T-cell (primary cell): ENCODE results near the gene TMSB4X. TPM values are rescaled to one million over a fixed set of nuclear protein-coding genes. Genes with fewer than 3 reads are reported as not detected.
A peak's percentile ranks its signal among the peaks of the same experiment; 100 is the strongest.

Experiments
- ATAC-seq, 4 experiments: fragments of 200-7000 bp in 3 of 4; fragments of 150-1000 bp in 1 of 4; cut with Tn5 transposase; replicated peaks in 1 of 4; 1 replicate in 3 of 4; 2 replicates in 1 of 4; pipeline ENCODE4 v1.10.0; 2021; ENCODE audit warnings: moderate library complexity in 3 of 4, mild to moderate bottlenecking in 2 of 4, moderate number of reproducible peaks in 1 of 4
- CTCF ChIA-PET, 2 donors: fragments of 300-600 bp; sonication (Branson Sonifier 250); formaldehyde crosslinking; loops; one replicate each; lab custom pipeline; 2022; ENCODE audit warnings: antibody characterized with exemption in 2 of 2; lab: Charles Lee
- POLR2A ChIA-PET, 2 donors: fragments of 300-600 bp; sonication (Branson Sonifier 250); formaldehyde crosslinking; loops; one replicate each; lab custom pipeline; 2022; ENCODE audit warnings: antibody characterized with exemption in 2 of 2; lab: Charles Lee
- DNase-seq, 35 experiments: peaks; one replicate each; pipeline versions ENCODE4 v3.0.0 to v3.0.0-alpha.2; 2013 to 2023
- H3K27ac ChIP-seq: one replicate; pipeline ENCODE4 v1.5.1; 2013; ENCODE audit warnings: low read length
- H3K27me3 ChIP-seq, 2 experiments: replicated peaks in 1 of 2; 1 replicate in 1 of 2; 2 replicates in 1 of 2; pipeline versions ENCODE4 v1.6.1 to v1.7.0; 2013; ENCODE audit warnings: low read length in 1 of 2, mixed read lengths in 1 of 2; ENCODE audit not compliant: control insufficient read depth in 2 of 2, insufficient read depth in 2 of 2; ENCODE audit errors: extremely low read depth in 1 of 2
- H3K36me3 ChIP-seq, 2 donors: 1 replicate in 1 of 2; 2 replicates in 1 of 2; pipeline versions ENCODE4 v1.6.1 to v1.7.0; 2013; ENCODE audit warnings: low read length in 1 of 2; ENCODE audit not compliant: control insufficient read depth in 2 of 2, insufficient read depth in 1 of 2; ENCODE audit errors: extremely low read depth in 1 of 2
- H3K4me1 ChIP-seq, 2 experiments: 1 replicate in 1 of 2; 2 replicates in 1 of 2; pipeline versions ENCODE4 v1.6.1 to v1.7.0; 2013; ENCODE audit warnings: low read length in 2 of 2, mixed read lengths in 1 of 2; ENCODE audit not compliant: insufficient read depth in 2 of 2, control insufficient read depth in 1 of 2; ENCODE audit errors: extremely low read depth in 1 of 2
- H3K4me3 ChIP-seq, 2 donors: 1 replicate in 1 of 2; 2 replicates in 1 of 2; pipeline versions ENCODE4 v1.5.1 to v1.7.0; 2013; ENCODE audit warnings: mild to moderate bottlenecking in 2 of 2, low read length in 1 of 2, moderate library complexity in 1 of 2; ENCODE audit not compliant: control insufficient read depth in 1 of 2; ENCODE audit errors: extremely low read depth in 1 of 2
- H3K9me3 ChIP-seq: 2 replicates; pipeline ENCODE4 v1.7.0; 2013
- H3K27ac Mint-ChIP-seq, 2 donors: one replicate each; pipeline ENCODE4 v1.8.0; 2020 to 2021; ENCODE audit warnings: mild to moderate bottlenecking in 2 of 2, mixed read lengths in 2 of 2
- H3K27me3 Mint-ChIP-seq, 2 donors: one replicate each; pipeline ENCODE4 v1.8.0; 2021 to 2022; ENCODE audit warnings: mixed read lengths in 2 of 2
- H3K36me3 Mint-ChIP-seq: one replicate; pipeline ENCODE4 v1.8.0; 2021; ENCODE audit warnings: mixed read lengths
- H3K4me1 Mint-ChIP-seq, 3 donors: one replicate each; pipeline ENCODE4 v1.8.0; 2020 to 2022; ENCODE audit warnings: mixed read lengths in 3 of 3, mild to moderate bottlenecking in 1 of 3
- H3K4me3 Mint-ChIP-seq, 3 donors: one replicate each; pipeline ENCODE4 v1.8.0; 2020 to 2022; ENCODE audit warnings: mild to moderate bottlenecking in 3 of 3, mixed read lengths in 3 of 3, moderate library complexity in 3 of 3
- H3K9me3 Mint-ChIP-seq, 3 donors: one replicate each; pipeline ENCODE4 v1.8.0; 2020 to 2022; ENCODE audit warnings: mixed read lengths in 3 of 3
- WGBS: methylation state at CpG from one replicate; pipeline ENCODE4 v1.1.5; 2013; ENCODE audit warnings: missing lambda C conversion rate; ENCODE audit not compliant: insufficient coverage; 5-methylcytosine and 5-hydroxymethylcytosine counted together
- total RNA-seq, 35 experiments: library from RNA in 6 of 35; stranded (reverse) in 6 of 35; fragments of 120-200 nt in 1 of 35; gene quantifications; one replicate each; pipeline versions ENCODE4 v1.2.1 to v1.2.4 and lab custom pipeline; 2013 to 2026

TMSB4X gene
- total RNA-seq, result 1,000 to 10,000 TPM; 5,030 to 6,201 (median 5,880) TPM
- total RNA-seq (2013), result 8,192 TPM
- total RNA-seq (lab: John Stamatoyannopoulos, UW), result 482 to 2,979 (median 1,636) reads per million in 29 experiments

DNA sequence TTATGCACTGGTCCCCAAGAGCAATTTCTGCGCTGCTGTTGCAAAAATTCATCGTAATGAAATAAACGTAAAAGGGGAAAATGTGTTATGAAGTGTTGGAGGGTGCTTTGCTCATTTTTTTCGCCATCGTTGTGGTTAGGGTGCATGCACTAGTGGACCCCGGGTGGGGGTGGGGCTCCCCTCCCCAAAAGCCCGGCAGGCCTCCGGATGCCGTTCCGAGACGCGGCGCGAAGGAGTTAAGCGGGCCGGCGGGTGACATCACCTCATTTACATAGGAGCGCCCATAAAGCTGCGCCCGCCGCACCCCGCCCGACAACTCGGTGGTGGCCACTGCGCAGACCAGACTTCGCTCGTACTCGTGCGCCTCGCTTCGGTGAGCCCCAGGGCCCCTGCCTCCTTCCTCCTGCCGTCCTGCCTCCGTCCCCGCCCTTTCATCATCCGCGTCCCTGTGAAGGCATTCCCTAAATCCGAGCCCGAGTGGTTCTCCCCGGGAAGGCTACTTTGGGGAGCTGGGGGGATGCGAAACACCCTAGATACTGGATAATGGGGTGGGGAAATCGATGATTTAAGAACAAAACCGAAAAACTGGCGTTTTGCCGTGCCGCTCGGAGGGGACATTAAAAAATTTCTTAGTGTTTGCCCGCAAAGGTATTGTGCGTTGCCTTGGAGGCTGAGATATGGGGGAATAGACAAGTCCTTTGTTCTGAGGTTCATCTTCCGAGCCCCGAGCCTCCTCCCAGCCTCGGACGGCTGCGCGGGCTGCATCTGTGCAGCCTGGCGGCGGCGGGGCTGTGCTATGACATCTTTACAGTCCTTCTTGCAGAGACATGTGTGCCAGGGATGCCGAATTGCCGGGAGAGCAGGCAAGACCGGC is at the start of gene TMSB4X:
TMSB4X (plus strand) TSS at position 315 of the 874 bp plus-strand sequence.
- Mint-ChIP-seq H3K4me1 (peaks cover 34 to 76% (median 43%) of the 10 kb centered on the region in 3 donors), H3K27ac (peak within 1 kb of the TSS; percentile 93 to 98), H3K36me3 (peaks cover 31% of the 10 kb centered on the region), H3K27me3 (peaks cover 0 to 4% of the 10 kb centered on the region in 2 donors), H3K4me3 (peak within 1 kb of the TSS; percentile 79 to 97 (median 94)), H3K9me3 (no peaks in the 10 kb centered on the region)
- Histone ChIP-seq H3K27me3 (no peaks in the 10 kb centered on the region), H3K36me3 (peaks cover 0 to 21% of the 10 kb centered on the region in 2 donors), H3K4me3 (peak within 1 kb of the TSS; percentile 90 to 98), H3K4me1 (peaks cover 26% of the 10 kb centered on the region in 2 experiments), H3K27ac (peak within 1 kb of the TSS; percentile 94), H3K9me3 (no peaks in the 10 kb centered on the region)
- 0% methylated on average over 18 of the region's 60 CpGs for WGBS
- CTCF ChIA-PET, result interaction anchor here in 1 of 2 donors (0.6 to 1.5 kb wide), 5 partner anchors 24 to 1203 kb away, joined by 3 to 7 read pairs (median 4); no protein-coding TSS in a partner anchor
- POLR2A ChIA-PET, result interaction anchor here (0.6 to 3.8 kb wide), 11 partner anchors 8 to 383 kb away, joined by 3 to 18 read pairs (median 4); no protein-coding TSS in a partner anchor
- DNase-seq (peak; percentile 60 to 85 (median 78)), ATAC-seq (peak; percentile 52 to 59 (median 55))

DNA sequence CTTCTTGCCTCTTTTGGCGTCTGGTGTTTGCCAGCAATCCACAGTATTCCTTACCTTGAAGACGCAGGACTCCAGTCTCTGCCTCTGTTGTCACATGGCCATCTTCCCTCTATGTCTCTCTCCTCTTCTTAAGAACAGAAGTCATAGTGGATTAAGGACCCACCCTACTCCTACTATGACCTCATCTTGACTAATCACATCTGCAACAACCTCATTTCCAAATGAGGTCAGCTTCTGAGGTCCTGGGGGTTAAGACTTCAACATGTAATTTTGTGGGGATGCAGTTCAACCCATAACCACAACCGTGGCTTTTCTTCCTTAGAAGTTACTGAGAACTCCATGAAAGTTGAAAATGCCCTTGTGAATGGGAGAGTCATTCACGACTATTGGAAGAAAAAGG is 45.2 kb upstream of the TMSB4X start:
- Mint-ChIP-seq H3K36me3 (no peaks in the 10 kb centered on the region), H3K9me3 (peaks cover 0 to 3% (median 3%) of the 10 kb centered on the region in 3 donors), H3K27me3 (peaks cover 0 to 39% of the 10 kb centered on the region in 2 donors), H3K4me3 (no peak overlapping the region), H3K27ac (no peak overlapping the region), H3K4me1 (no peaks in the 10 kb centered on the region)
- ChIA-PET CTCF (interaction anchor here in 1 of 2 donors (0.6 to 1.7 kb wide), 3 partner anchors 17 to 456 kb away, joined by 3 to 7 read pairs (median 4); no protein-coding TSS in a partner anchor), POLR2A (no interaction called here)
- no peak overlapping the region for H3K27ac ChIP-seq
- no peak overlapping the region for H3K4me3 ChIP-seq
- H3K4me1 ChIP-seq, result no peaks in the 10 kb centered on the region
- no CpG with 5 or more reads among the region's 4 CpGs for WGBS
- ATAC-seq (no peak), DNase-seq (no peak)
- H3K9me3 ChIP-seq, result no peaks in the 10 kb centered on the region
- H3K36me3 ChIP-seq, result no peaks in the 10 kb centered on the region
- no peaks in the 10 kb centered on the region for H3K27me3 ChIP-seq

DNA sequence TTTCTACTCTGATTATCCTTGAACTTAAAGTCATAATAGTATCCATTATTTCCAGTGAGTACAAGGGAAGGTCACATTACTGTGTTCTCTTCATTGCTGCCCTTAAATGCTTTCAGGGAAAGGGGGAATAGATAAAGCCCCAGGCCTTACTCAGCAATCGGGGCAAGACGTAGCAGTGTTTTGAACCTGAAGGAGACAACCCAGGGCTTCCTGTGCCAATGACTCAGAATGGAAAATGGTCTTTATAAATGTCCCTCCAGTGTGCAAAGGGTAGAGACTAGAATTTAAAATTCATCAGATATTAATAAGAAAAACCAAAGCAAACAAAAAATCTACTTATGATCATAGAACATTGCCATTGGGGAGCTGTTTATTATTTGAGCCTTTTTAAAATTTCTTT is 44.8 kb upstream of the TMSB4X start:
- no peak for ATAC-seq
- no peaks in the 10 kb centered on the region for H3K9me3 ChIP-seq
- WGBS, result no CpG with 5 or more reads among the region's 2 CpGs
- no peak overlapping the region for H3K27ac ChIP-seq
- no peak overlapping the region for H3K27ac Mint-ChIP-seq
- POLR2A ChIA-PET, result no interaction called here
- H3K36me3 ChIP-seq, result no peaks in the 10 kb centered on the region
- H3K4me3 Mint-ChIP-seq, result no peak overlapping the region
- CTCF ChIA-PET, result interaction anchor here in 1 of 2 donors (0.6 to 1.7 kb wide), 2 partner anchors 17 to 456 kb away, joined by 3 to 7 read pairs; no protein-coding TSS in a partner anchor
- no peaks in the 10 kb centered on the region for H3K27me3 ChIP-seq
- H3K4me3 ChIP-seq, result no peak overlapping the region
- no peak for DNase-seq
- H3K4me1 Mint-ChIP-seq, result no peaks in the 10 kb centered on the region
- H3K4me1 ChIP-seq, result no peaks in the 10 kb centered on the region
- peaks cover 0 to 3% (median under 1%) of the 10 kb centered on the region in 3 donors for H3K9me3 Mint-ChIP-seq
- peaks cover 0 to 39% of the 10 kb centered on the region in 2 donors for H3K27me3 Mint-ChIP-seq
- no peaks in the 10 kb centered on the region for H3K36me3 Mint-ChIP-seq

GRCh38 chrX:12932244-12932643 is 42.7 kb upstream of the TMSB4X start:
- no peak for DNase-seq
- H3K4me1 ChIP-seq, result no peaks in the 10 kb centered on the region
- no peak overlapping the region for H3K4me3 ChIP-seq
- peaks cover 0 to 3% (median 0%) of the 10 kb centered on the region in 3 donors for H3K9me3 Mint-ChIP-seq
- H3K36me3 Mint-ChIP-seq, result no peaks in the 10 kb centered on the region
- H3K4me3 Mint-ChIP-seq, result no peak overlapping the region
- no CpG with 5 or more reads among the region's 1 CpG for WGBS
- H3K4me1 Mint-ChIP-seq, result no peaks in the 10 kb centered on the region
- H3K27me3 ChIP-seq, result no peaks in the 10 kb centered on the region
- POLR2A ChIA-PET, result no interaction called here
- H3K36me3 ChIP-seq, result no peaks in the 10 kb centered on the region
- CTCF ChIA-PET, result no interaction called here
- H3K9me3 ChIP-seq, result no peaks in the 10 kb centered on the region
- no peak for ATAC-seq
- no peak overlapping the region for H3K27ac ChIP-seq
- peaks cover 0 to 33% of the 10 kb centered on the region in 2 donors for H3K27me3 Mint-ChIP-seq
- H3K27ac Mint-ChIP-seq, result no peak overlapping the region

DNA sequence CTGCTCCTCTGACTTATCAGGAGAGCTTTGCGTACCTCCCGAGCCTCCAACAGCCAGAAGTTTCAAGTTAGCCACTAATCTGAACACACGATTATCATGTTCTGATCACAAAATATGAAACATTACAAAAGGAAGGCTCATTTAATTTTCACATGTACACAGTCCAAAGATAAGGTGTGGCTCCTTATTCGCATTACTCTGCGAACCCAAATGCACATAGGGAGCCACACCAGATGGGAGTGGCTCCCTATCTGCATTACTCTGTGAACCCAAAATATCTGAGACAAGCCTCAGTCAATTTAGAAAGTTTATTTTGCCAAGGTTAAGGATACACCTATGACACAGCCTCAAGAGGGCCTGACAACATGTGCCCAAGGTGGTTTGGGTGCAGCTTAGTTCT is 40.1 kb upstream of the TMSB4X start:
- Mint-ChIP-seq H3K27ac (no peak overlapping the region), H3K4me3 (no peak overlapping the region), H3K27me3 (peaks cover 0 to 31% of the 10 kb centered on the region in 2 donors), H3K4me1 (no peaks in the 10 kb centered on the region), H3K9me3 (peaks cover 0 to 3% (median 0%) of the 10 kb centered on the region in 3 donors), H3K36me3 (no peaks in the 10 kb centered on the region)
- Histone ChIP-seq H3K36me3 (no peaks in the 10 kb centered on the region), H3K9me3 (no peaks in the 10 kb centered on the region), H3K4me1 (no peaks in the 10 kb centered on the region), H3K27me3 (no peaks in the 10 kb centered on the region), H3K4me3 (no peak overlapping the region), H3K27ac (no peak overlapping the region)
- ChIA-PET POLR2A (interaction anchor here in 1 of 2 donors (0.7 kb wide), 1 partner anchor 841 kb away, joined by 6 read pairs; no protein-coding TSS in a partner anchor), CTCF (interaction anchor here in 1 of 2 donors (1.0 kb wide), 1 partner anchor 572 kb away, joined by 4 read pairs; no protein-coding TSS in a partner anchor)
- ATAC-seq, result no peak
- no peak for DNase-seq
- WGBS, result 100% methylated on average over 2 of the region's 5 CpGs

DNA sequence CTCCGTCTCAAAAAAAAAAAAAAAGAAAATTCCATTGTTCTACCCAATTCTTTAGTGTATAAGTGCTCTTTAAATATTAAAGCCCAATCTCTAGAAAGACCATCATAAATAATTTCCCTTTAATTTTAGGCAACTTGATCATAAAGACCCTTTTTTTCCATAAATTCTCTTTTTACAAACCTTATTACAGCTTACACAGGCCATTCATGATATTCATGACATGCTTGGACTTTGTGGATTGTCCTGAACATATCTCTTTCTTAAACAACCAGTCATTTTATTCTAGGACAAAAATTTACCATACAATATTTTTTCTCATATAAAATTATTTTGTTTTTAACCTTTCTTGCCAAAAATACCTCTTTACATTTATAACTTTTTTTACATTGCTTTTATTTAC is 38.0 kb upstream of the TMSB4X start:
- ChIA-PET POLR2A (no interaction called here), CTCF (no interaction called here)
- H3K9me3 Mint-ChIP-seq, result no peaks in the 10 kb centered on the region
- ATAC-seq (no peak), DNase-seq (no peak)
- Histone ChIP-seq H3K9me3 (no peaks in the 10 kb centered on the region), H3K4me3 (no peak overlapping the region), H3K27ac (no peak overlapping the region), H3K27me3 (no peaks in the 10 kb centered on the region), H3K36me3 (no peaks in the 10 kb centered on the region), H3K4me1 (no peaks in the 10 kb centered on the region)
- WGBS, result no CpG with 5 or more reads among the region's 1 CpG
- H3K4me1 Mint-ChIP-seq, result no peaks in the 10 kb centered on the region
- H3K27ac Mint-ChIP-seq, result no peak overlapping the region
- no peaks in the 10 kb centered on the region for H3K36me3 Mint-ChIP-seq
- H3K27me3 Mint-ChIP-seq, result peaks cover 0 to 39% of the 10 kb centered on the region in 2 donors
- H3K4me3 Mint-ChIP-seq, result no peak overlapping the region
